ENCODE data around the gene MAEL.

MAEL gene

DNA sequence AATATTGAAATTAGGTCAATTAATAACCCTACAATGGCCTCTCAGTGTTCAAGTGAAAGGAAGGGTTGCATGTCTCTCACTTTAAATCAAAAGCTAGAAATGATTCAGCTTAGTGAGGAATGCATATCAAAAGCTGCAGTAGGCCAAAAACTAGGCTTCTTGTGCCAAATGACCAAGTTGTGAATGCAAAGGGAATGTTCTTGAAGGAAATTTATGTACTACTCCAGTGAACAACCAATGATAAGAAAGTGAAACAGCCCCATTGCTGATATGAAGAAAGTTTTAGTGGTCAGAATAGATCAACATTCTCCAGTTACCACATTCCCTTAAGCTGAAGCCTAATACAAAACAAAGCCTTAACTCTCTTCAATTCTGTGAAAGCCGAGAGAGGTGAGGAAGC lies 10.0 kb downstream of the MAEL start:
- no peaks in the 10 kb centered on the region for H3K4me1 ChIP-seq (ENCODE audit: insufficient read depth, poor library complexity, severe bottlenecking)
- no peaks in the 10 kb centered on the region for H3K9me3 ChIP-seq (ENCODE audit: severe bottlenecking)
- H3K27ac ChIP-seq (ENCODE audit: poor library complexity, severe bottlenecking), result no peak overlapping the region
- ATAC-seq (ENCODE audit: low read depth) (no peak), DNase-seq (ENCODE audit: low spot score) (no peak)
- TF ChIP-seq, protein P1, sequence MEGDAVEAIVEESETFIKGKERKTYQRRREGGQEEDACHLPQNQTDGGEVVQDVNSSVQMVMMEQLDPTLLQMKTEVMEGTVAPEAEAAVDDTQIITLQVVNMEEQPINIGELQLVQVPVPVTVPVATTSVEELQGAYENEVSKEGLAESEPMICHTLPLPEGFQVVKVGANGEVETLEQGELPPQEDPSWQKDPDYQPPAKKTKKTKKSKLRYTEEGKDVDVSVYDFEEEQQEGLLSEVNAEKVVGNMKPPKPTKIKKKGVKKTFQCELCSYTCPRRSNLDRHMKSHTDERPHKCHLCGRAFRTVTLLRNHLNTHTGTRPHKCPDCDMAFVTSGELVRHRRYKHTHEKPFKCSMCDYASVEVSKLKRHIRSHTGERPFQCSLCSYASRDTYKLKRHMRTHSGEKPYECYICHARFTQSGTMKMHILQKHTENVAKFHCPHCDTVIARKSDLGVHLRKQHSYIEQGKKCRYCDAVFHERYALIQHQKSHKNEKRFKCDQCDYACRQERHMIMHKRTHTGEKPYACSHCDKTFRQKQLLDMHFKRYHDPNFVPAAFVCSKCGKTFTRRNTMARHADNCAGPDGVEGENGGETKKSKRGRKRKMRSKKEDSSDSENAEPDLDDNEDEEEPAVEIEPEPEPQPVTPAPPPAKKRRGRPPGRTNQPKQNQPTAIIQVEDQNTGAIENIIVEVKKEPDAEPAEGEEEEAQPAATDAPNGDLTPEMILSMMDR (IDR thresholded peaks at IDR 0.05; ENCODE audit: poor library complexity, severe bottlenecking), result no peak
- H3K27me3 ChIP-seq (ENCODE audit: insufficient read depth, poor library complexity, severe bottlenecking), result peaks cover 4% of the 10 kb centered on the region
- no peaks in the 10 kb centered on the region for H3K36me3 ChIP-seq (ENCODE audit: low read depth)
- no peak overlapping the region for H3K4me3 ChIP-seq (ENCODE audit: severe bottlenecking)

DNA sequence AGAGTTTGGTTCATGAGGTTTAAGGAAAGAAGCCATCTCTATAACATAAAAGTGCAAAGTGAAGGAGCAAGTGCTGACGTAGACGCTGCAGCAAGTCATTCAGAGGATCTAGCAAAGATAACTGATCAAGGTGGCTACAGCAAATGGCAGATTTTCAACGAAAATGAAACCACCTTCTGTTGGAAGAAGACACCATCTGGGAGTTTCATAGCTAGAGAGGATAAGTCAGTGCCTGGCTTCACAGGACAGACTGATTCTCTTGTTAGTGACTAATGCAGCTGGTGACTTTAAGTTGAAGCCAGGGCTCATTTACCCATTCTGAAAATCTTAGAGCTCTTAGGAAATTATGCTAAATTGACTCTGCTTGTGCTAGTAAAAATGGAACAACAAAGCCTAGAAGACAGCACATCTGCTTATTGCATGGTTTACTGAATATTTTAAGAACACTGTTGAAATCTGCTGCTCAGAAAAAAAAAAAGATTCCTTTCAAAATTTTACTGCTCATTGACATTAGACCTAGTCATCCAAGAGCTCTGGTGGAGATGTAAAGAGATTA lies 10.5 kb downstream of the MAEL start:
- Histone ChIP-seq H3K4me1 (ENCODE audit: insufficient read depth, poor library complexity, severe bottlenecking) (no peaks in the 10 kb centered on the region), H3K9me3 (ENCODE audit: severe bottlenecking) (no peaks in the 10 kb centered on the region), H3K36me3 (ENCODE audit: low read depth) (no peaks in the 10 kb centered on the region), H3K27ac (ENCODE audit: poor library complexity, severe bottlenecking) (no peak overlapping the region), H3K4me3 (ENCODE audit: severe bottlenecking) (no peak overlapping the region), H3K27me3 (ENCODE audit: insufficient read depth, poor library complexity, severe bottlenecking) (no peaks in the 10 kb centered on the region)
- TF ChIP-seq, protein P1 (IDR thresholded peaks at IDR 0.05; ENCODE audit: poor library complexity, severe bottlenecking), result no peak
- no peak for DNase-seq (ENCODE audit: low spot score)
- no peak for ATAC-seq (ENCODE audit: low read depth)

DNA sequence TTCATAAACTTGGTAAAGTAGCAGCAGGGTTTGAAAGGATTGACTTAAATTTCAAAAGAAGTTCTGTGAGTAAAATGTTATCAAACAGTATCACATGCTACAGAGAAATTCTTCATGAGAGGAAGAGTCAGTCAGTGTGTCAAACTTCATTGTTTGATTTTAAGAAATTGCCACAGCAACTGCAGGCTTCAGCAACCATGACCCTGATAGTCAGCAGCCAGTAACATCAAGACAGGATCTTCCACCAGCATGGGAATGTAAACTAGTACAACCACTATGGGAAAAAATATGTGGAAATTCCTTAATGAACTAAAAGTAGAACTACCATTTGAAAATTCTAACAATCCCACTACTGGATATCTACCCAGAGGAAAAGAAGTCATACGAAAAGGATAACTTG lies 11.5 kb downstream of the MAEL start:
- TF ChIP-seq, protein P1 (IDR thresholded peaks at IDR 0.05; ENCODE audit: poor library complexity, severe bottlenecking), result no peak
- no peaks in the 10 kb centered on the region for H3K36me3 ChIP-seq (ENCODE audit: low read depth)
- DNase-seq (ENCODE audit: low spot score), result no peak
- ATAC-seq (ENCODE audit: low read depth), result no peak
- H3K27me3 ChIP-seq (ENCODE audit: insufficient read depth, poor library complexity, severe bottlenecking), result no peaks in the 10 kb centered on the region
- no peak overlapping the region for H3K27ac ChIP-seq (ENCODE audit: poor library complexity, severe bottlenecking)
- no peaks in the 10 kb centered on the region for H3K4me1 ChIP-seq (ENCODE audit: insufficient read depth, poor library complexity, severe bottlenecking)
- no peaks in the 10 kb centered on the region for H3K9me3 ChIP-seq (ENCODE audit: severe bottlenecking)
- H3K4me3 ChIP-seq (ENCODE audit: severe bottlenecking), result no peak overlapping the region

DNA sequence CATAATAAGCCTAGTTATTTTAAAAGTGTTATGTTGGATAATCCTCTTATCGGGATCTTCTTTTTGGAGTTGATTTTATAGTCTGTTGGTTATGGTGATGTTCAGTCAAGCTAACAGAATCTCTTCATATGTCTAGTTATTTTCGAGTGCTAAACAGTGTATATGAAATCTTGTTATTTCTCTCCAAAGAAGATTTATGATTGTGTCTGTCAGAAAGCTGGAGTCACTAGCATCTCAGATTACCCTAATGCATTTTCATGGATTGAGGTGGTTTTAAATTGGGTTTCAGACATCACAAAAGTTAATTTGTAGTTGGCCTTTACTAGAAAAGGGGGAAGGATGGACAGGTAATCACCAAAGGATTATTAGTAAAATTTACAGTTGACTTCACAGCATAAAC lies 13.3 kb downstream of the MAEL start:
- ATAC-seq (ENCODE audit: low read depth), result no peak
- TF ChIP-seq, protein P1 (IDR thresholded peaks at IDR 0.05; ENCODE audit: poor library complexity, severe bottlenecking), result no peak
- H3K27ac ChIP-seq (ENCODE audit: poor library complexity, severe bottlenecking), result no peak overlapping the region
- no peak overlapping the region for H3K4me3 ChIP-seq (ENCODE audit: severe bottlenecking)
- no peaks in the 10 kb centered on the region for H3K9me3 ChIP-seq (ENCODE audit: severe bottlenecking)
- no peaks in the 10 kb centered on the region for H3K4me1 ChIP-seq (ENCODE audit: insufficient read depth, poor library complexity, severe bottlenecking)
- DNase-seq (ENCODE audit: low spot score), result no peak
- H3K36me3 ChIP-seq (ENCODE audit: low read depth), result no peaks in the 10 kb centered on the region
- H3K27me3 ChIP-seq (ENCODE audit: insufficient read depth, poor library complexity, severe bottlenecking), result no peaks in the 10 kb centered on the region

DNA sequence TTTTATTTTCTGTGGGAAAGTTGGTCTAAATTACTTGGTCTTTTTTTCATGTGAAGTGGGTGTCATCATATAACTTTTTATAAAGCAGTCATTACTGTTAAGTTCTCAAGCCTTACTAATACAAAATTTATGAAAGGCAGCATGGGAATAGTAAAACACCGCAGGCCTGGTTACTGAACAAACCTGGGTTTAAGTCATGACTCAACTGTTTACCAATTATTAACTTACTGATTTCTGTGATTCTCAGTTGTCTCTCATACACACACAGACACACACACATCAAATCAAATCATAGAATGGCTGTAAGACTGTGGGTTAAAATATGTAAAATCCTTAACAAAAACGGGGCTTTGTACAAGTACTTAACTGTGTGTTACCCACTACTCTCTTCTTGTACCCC lies 14.6 kb downstream of the MAEL start:
- TF ChIP-seq, protein P1 (IDR thresholded peaks at IDR 0.05; ENCODE audit: poor library complexity, severe bottlenecking), result no peak
- Histone ChIP-seq H3K9me3 (ENCODE audit: severe bottlenecking) (no peaks in the 10 kb centered on the region), H3K27ac (ENCODE audit: poor library complexity, severe bottlenecking) (no peak overlapping the region), H3K4me1 (ENCODE audit: insufficient read depth, poor library complexity, severe bottlenecking) (no peaks in the 10 kb centered on the region), H3K36me3 (ENCODE audit: low read depth) (no peaks in the 10 kb centered on the region), H3K27me3 (ENCODE audit: insufficient read depth, poor library complexity, severe bottlenecking) (no peaks in the 10 kb centered on the region), H3K4me3 (ENCODE audit: severe bottlenecking) (no peak overlapping the region)
- DNase-seq (ENCODE audit: low spot score) (no peak), ATAC-seq (ENCODE audit: low read depth) (no peak)

All from RWPE2 (cell line).